D721Med (cell line): ENCODE measurements around the gene TP73.

ENCODE experiments used
- DNase-seq: peaks from one replicate; pipeline ENCODE4 v3.0.0; 2011; ENCODE audit warnings: low spot score; ENCODE audit not compliant: insufficient read length
- FAIRE-seq: peaks from 2 replicates; lab custom pipeline; 2011; peaks lifted over from hg19 to GRCh38; lab: Jason Lieb, UNC
- TF ChIP-seq, protein P1 (sequence below): IDR thresholded peaks from 2 replicates; pipeline ENCODE4 v1.5.1; 2012; ENCODE audit warnings: mild to moderate bottlenecking, control low read depth; ENCODE audit not compliant: insufficient read depth; ENCODE audit errors: missing control alignments

Gene TP73

DNA sequence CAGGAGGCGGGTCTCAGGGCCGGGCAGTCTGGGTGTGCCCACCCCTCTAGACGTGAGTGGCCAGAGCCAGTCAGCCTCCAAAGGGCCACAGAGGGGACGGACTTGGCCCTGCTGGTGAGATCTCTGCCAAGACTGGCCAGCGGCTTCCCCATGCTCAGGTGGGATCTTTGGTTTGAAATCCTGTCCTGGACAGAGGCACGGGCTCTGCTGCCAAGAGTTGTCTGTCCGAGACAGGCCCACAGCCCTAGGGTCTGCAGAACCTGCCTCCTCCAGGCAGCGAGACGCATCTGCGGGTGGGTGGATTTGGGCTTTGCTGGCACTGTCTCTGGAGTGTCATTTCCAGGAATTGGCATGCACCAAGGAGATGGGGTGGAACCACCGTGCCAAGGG lies 55.6 kb downstream of the TP73 start:
- TF ChIP-seq, protein P1, sequence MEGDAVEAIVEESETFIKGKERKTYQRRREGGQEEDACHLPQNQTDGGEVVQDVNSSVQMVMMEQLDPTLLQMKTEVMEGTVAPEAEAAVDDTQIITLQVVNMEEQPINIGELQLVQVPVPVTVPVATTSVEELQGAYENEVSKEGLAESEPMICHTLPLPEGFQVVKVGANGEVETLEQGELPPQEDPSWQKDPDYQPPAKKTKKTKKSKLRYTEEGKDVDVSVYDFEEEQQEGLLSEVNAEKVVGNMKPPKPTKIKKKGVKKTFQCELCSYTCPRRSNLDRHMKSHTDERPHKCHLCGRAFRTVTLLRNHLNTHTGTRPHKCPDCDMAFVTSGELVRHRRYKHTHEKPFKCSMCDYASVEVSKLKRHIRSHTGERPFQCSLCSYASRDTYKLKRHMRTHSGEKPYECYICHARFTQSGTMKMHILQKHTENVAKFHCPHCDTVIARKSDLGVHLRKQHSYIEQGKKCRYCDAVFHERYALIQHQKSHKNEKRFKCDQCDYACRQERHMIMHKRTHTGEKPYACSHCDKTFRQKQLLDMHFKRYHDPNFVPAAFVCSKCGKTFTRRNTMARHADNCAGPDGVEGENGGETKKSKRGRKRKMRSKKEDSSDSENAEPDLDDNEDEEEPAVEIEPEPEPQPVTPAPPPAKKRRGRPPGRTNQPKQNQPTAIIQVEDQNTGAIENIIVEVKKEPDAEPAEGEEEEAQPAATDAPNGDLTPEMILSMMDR: no peak
- DNase-seq: no peak
- no peak for FAIRE-seq

DNA sequence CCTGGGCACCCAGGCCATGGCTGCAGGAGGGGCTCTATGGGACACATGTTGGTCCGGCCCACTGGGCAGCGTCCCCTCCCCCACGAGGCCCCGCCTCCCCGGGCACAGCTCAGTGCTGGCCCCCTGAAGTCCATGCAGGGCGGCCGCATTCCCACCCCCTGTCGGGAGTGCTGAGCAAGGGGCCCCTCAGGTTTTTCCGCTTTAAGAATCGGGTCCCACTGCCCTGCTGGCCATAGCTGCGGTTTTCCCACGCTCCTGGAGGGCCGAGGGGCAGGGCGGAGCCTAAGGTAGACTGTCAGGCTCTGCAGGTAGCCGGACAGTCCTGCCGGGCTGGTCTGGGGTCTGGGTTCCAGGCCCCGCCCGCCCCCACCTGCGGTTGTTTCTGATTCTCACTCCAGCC lies 56.5 kb downstream of the TP73 start:
- TF ChIP-seq, protein P1: no peak
- FAIRE-seq (no peak), DNase-seq (no peak)

DNA sequence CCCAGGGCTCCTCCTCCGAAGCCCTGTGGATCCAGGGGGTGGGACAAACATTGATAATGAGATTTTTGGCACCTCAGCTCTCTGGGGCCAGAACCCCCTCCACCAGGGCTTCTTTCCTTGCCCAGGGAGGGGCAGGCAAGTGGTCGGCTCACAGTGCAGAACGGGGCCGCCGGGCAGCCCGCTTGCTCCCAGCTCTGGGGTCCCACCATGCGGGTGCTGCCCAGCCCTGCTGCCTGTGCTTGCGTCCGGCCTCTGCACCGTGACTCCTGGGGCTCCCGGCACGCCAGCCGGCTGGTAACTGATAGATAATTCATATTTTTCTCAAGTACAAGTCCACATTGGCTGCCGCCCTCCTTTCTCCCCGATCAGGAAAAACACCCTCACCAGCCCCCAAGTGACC lies 57.9 kb downstream of the TP73 start:
- no peak for FAIRE-seq
- TF ChIP-seq, protein P1: no peak
- no peak for DNase-seq

DNA sequence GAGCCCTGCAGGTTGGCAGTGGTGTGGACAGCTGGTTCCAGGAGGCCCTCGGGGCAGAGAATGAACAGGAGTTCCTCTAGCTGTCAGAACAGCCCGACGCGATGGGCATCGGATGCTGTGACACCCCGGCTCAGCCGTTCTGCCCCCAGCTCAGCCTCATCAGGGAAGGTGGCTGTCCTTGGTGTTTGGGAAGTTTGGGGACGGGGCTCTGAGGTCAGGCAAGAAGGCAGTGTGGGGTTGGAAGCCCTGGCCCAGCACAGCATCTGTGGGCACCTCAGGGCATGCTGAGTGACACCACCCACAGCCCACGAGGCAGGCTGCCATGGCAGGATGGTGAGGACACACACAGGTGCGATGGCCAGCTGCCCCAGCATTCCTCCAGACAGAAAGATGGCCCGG lies 59.1 kb downstream of the TP73 start:
- FAIRE-seq: no peak
- no peak for DNase-seq
- TF ChIP-seq, protein P1: no peak

DNA sequence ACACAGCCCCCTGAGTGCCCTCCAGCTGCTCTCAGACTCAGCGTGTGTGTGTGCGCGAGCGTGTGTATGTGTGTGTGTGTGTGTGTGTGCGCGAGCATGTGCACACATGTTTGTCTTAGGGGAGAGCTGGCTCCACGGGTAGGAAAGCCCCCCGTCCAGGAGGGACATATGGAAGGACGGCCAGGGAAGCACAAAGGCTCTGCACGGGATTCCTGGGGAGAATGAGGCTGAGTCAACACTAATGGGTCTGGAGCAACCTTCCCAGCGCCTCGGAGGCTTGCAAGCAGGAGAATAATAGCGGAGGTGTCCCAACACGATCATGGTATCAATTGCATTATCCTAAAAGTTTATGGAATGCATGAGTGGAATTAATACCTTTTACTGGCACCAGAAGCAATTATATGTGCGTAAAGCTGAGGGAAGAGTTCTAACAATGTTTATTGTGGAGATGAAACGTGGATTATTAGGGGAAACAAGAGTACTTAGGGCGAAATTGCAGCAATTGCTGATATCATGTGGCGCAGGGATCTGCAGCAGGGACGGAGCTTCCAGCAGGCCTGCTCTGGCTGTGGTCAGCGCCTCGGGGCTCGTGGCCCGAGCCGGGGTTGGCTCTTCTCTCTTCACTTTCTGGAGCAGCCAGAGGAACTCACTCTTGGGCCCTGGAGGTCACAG lies 59.6 kb downstream of the TP73 start:
- DNase-seq (no peak), FAIRE-seq (no peak)

DNA sequence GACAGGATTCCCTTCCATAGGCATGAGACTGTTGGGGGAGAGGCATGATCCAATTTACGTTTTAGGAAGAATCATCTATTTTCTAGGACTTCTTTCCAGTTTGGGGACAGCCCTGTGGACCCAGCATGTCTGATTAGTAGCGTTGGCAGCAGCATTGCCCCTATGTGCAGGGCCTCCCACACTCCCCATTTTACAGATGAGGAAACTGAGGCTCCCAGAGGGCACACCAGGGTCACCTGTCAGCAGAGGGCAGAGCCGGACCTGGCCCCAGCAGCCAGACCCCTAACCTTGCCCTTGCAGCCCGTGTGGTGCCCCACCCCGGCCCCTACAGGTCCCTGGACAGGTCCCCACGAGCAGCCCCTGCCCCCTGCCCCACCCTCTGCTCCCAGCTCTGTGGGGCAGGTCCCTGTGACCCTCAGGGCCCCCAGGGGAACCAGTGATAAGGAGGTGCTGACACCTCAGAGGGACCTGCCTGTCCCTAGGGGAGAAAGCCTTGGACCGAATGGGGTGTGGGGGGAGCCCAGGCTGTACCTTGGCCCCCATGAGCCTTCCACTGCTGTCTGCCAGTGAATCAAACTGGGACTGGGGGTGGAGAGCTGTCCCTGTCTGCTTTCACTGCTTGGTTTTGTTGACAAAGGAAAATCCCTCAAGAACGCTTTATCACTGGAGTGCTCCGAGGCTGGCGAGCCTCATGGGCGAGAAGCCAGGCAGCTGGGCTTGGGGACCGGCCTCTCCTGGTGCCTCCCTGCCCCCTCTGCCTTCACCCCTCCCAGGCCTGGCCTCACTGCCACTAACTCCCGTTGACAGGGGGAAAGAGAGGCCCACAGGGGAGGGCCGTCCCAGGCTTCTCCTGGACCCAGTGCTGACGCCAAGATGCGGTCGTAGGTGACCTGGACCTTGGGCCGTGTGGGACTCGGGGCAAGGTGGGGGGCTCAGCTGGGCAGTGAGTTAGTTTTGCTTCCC lies 60.5 kb downstream of the TP73 start:
- FAIRE-seq (no peak), DNase-seq (no peak)
- TF ChIP-seq, protein P1: no peak

More for the DNA sequence above, 59.6 kb downstream of the TP73 start:
- TF ChIP-seq, protein P1: no peak
